GM21381 (cell line): ENCODE measurements around the gene DOLPP1.
"Not testable (repeated sequence)": the region's sequence is repeated elsewhere in the genome, so short reads cannot be mapped to it uniquely, and the experiment has no call there.

Experiments
- ATAC-seq: cut with Tn5 transposase; IDR thresholded peaks from one replicate; pipeline ENCODE4 v1.9.1; 2021; ENCODE audit warnings: mild to moderate bottlenecking, moderate library complexity; ENCODE audit not compliant: unreplicated experiment

The DOLPP1 gene

GRCh38 chr9:129080601-129081387 lies at the start of gene DOLPP1:
TSS of gene DOLPP1 (plus strand) at chr9:129081111. CDS start at chr9:129081132, 21 bp downstream.
- peak; percentile 93 for ATAC-seq

- no peak for ATAC-seq
These were observed 49.4 kb upstream of the DOLPP1 start for GRCh38 chr9:129031514-129031913.

- no peak for ATAC-seq
These were observed 48.3 kb upstream of the DOLPP1 start for GRCh38 chr9:129032541-129033159.

GRCh38 chr9:129033216-129033615 lies 47.7 kb upstream of the DOLPP1 start:
- no peak for ATAC-seq

- not testable (repeated sequence) for ATAC-seq
These were observed 45.1 kb upstream of the DOLPP1 start for GRCh38 chr9:129035838-129036237.

- peak; percentile 96 for ATAC-seq
These were observed 44.5 kb upstream of the DOLPP1 start, which contains the start of gene MIGA2 for GRCh38 chr9:129036241-129036922. TSS of gene MIGA2 (plus strand) at chr9:129036626. CDS start at chr9:129040595, 3,969 bp downstream.

- no peak for ATAC-seq
These were observed 43.8 kb upstream of the DOLPP1 start for GRCh38 chr9:129036923-129037766.

GRCh38 chr9:129037767-129038098 lies 43.2 kb upstream of the DOLPP1 start:
- ATAC-seq = no peak

GRCh38 chr9:129038109-129038852 lies 42.6 kb upstream of the DOLPP1 start:
- no peak for ATAC-seq

- no peak for ATAC-seq
These were observed 40.7 kb upstream of the DOLPP1 start for GRCh38 chr9:129040113-129040643.

- ATAC-seq = no peak
These were observed 38.9 kb upstream of the DOLPP1 start for GRCh38 chr9:129042016-129042415.

- ATAC-seq = no peak
These were observed 28.3 kb upstream of the DOLPP1 start for GRCh38 chr9:129052592-129052991.

- no peak for ATAC-seq
These were observed 27.9 kb upstream of the DOLPP1 start for GRCh38 chr9:129053020-129053419.

GRCh38 chr9:129054163-129054851 lies 26.6 kb upstream of the DOLPP1 start:
- ATAC-seq = no peak

- no peak for ATAC-seq
These were observed 21.7 kb upstream of the DOLPP1 start for GRCh38 chr9:129058965-129059795.

- no peak for ATAC-seq
These were observed 20.8 kb upstream of the DOLPP1 start for GRCh38 chr9:129059796-129060785.

- no peak for ATAC-seq
These were observed 19.9 kb upstream of the DOLPP1 start for GRCh38 chr9:129060991-129061390.
